Caki2 (cell line): ENCODE results near the gene KANK2. TPM values are rescaled to one million over a fixed set of nuclear protein-coding genes. Genes with fewer than 3 reads are reported as not detected.
"Not testable (repeated sequence)": the region's sequence is repeated elsewhere in the genome, so short reads cannot be mapped to it uniquely, and the experiment has no call there.

Source experiments
- DNase-seq: peaks from one replicate; pipeline ENCODE4 v3.0.0-alpha.2; 2015; ENCODE audit warnings: low read depth
- in situ Hi-C: cut with HindIII; loops from 2 replicates; pipeline ENCODE4 v1.10.0; 2016; ENCODE audit warnings: low sequenced_read_pairs, low pct_unique_long_range_greater_than_20kb, mixed read lengths
- total RNA-seq: library from RNA; depleted of rRNA; stranded (reverse); fragments of >200 nt; shearing (Covaris generic); gene quantifications from 2 replicates; pipeline ENCODE4 v1.2.3, GENCODE V29; 2014; ENCODE audit warnings: low replicate concordance

Gene KANK2
- total RNA-seq, 1 experiment from 2014 or later: 71.1 TPM

- in situ Hi-C loops, DNase-seq: not testable (repeated sequence)
These were observed 36.9 kb downstream of the KANK2 start for GRCh38 chr19:11160440-11160768.

GRCh38 chr19:11159598-11160439 is 37.5 kb downstream of the KANK2 start:
- in situ Hi-C loops: no loop called here
- DNase-seq: no peak

GRCh38 chr19:11155373-11156120 is 41.8 kb downstream of the KANK2 start, which contains the start of gene SPC24:
Gene SPC24 (minus strand): TSS chr19:11155782. CDS start chr19:11155776, 6 bp downstream.
- peak; percentile 99 for DNase-seq
- in situ Hi-C loops: no loop called here

- in situ Hi-C loops: no loop called here
- DNase-seq: no peak
These were observed 42.7 kb downstream of the KANK2 start for GRCh38 chr19:11154683-11155047.

- DNase-seq: peak; percentile 92
- in situ Hi-C loops: no loop called here
These were observed 44.9 kb downstream of the KANK2 start for GRCh38 chr19:11152318-11153062.

GRCh38 chr19:11151181-11151580 is 46.2 kb downstream of the KANK2 start:
- in situ Hi-C loops: no loop called here
- DNase-seq: no peak

- in situ Hi-C loops: no loop called here
- no peak for DNase-seq
These were observed 49.3 kb downstream of the KANK2 start for GRCh38 chr19:11148001-11148400.

GRCh38 chr19:11145536-11145924 is 51.8 kb downstream of the KANK2 start:
- in situ Hi-C loops: no loop called here
- DNase-seq: no peak

- DNase-seq: peak; percentile 88
- in situ Hi-C loops: no loop called here
These were observed 54.7 kb downstream of the KANK2 start for GRCh38 chr19:11142528-11143171.

- in situ Hi-C loops: no loop called here
- DNase-seq: no peak
These were observed 55.3 kb downstream of the KANK2 start for GRCh38 chr19:11141937-11142527.

GRCh38 chr19:11140896-11141295 is 56.4 kb downstream of the KANK2 start:
- in situ Hi-C loops: no loop called here
- DNase-seq: no peak

- DNase-seq, in situ Hi-C loops: not testable (repeated sequence)
These were observed 57.3 kb downstream of the KANK2 start for GRCh38 chr19:11140023-11140538.

- in situ Hi-C loops: no loop called here
- DNase-seq: peak; percentile 90
These were observed 58.6 kb downstream of the KANK2 start for GRCh38 chr19:11138601-11139300.

- DNase-seq: peak; percentile 75
- in situ Hi-C loops: no loop called here
These were observed 59.6 kb downstream of the KANK2 start for GRCh38 chr19:11137542-11138384.

- no peak for DNase-seq
- in situ Hi-C loops: no loop called here
These were observed 60.8 kb downstream of the KANK2 start for GRCh38 chr19:11136400-11137101.

- in situ Hi-C loops: no loop called here
- no peak for DNase-seq
These were observed 65.9 kb downstream of the KANK2 start for GRCh38 chr19:11131471-11131870.
